ENCODE measurements around the gene OPCML. TPM values are rescaled to one million over a fixed set of nuclear protein-coding genes. Genes with fewer than 3 reads are reported as not detected.

The OPCML gene
- total RNA-seq, 2 donors from 2014 or later, result under 0.01 TPM; not detected in 1

- no peaks in the 10 kb centered on the region for H3K27me3 ChIP-seq
- H3K9me3 ChIP-seq, result no peaks in the 10 kb centered on the region
- no peaks in the 10 kb centered on the region for H3K36me3 ChIP-seq (replicated peaks in 1 of 2; ENCODE audit: insufficient read depth in 1 of 2, low read depth in 2 of 2)
- no peak overlapping the region for H3K4me3 ChIP-seq
- no peak overlapping the region for H3K27ac ChIP-seq
- 49 to 58% methylated on average over 3 of the region's 3 CpGs for WGBS, 2 donors
- no peak for TF ChIP-seq CTCF (IDR thresholded peaks at IDR 0.05)
- TF ChIP-seq POLR2A (IDR thresholded peaks at IDR 0.05), result no peak
- intact Hi-C loops (cut with DNase I), result no loop called here
- H3K4me1 ChIP-seq, result no peaks in the 10 kb centered on the region
- no peak for DNase-seq
- ATAC-seq, result no peak
Measured at GRCh38 chr11:133381761-133382130, 150.6 kb downstream of the OPCML start.

- WGBS, 2 donors, result 37 to 41% methylated on average over 8 of the region's 8 CpGs
- Histone ChIP-seq H3K27ac (no peak overlapping the region), H3K27me3 (no peaks in the 10 kb centered on the region), H3K9me3 (no peaks in the 10 kb centered on the region), H3K36me3 (replicated peaks in 1 of 2; ENCODE audit: insufficient read depth in 1 of 2, low read depth in 2 of 2) (no peaks in the 10 kb centered on the region), H3K4me1 (no peaks in the 10 kb centered on the region), H3K4me3 (no peak overlapping the region)
- ATAC-seq (no peak), DNase-seq (no peak)
- intact Hi-C loops (cut with DNase I), result no loop called here
- TF ChIP-seq POLR2A (IDR thresholded peaks at IDR 0.05), result no peak
- no peak for TF ChIP-seq CTCF (IDR thresholded peaks at IDR 0.05)
Measured at GRCh38 chr11:133366147-133366546, 166.2 kb downstream of the OPCML start.

GRCh38 chr11:133362916-133363315, 169.4 kb downstream of the OPCML start:
- ATAC-seq, result no peak
- TF ChIP-seq CTCF (IDR thresholded peaks at IDR 0.05) (no peak), POLR2A (IDR thresholded peaks at IDR 0.05) (no peak)
- 78 to 79% methylated on average over 15 of the region's 15 CpGs for WGBS, 2 donors
- Histone ChIP-seq H3K36me3 (replicated peaks in 1 of 2; ENCODE audit: insufficient read depth in 1 of 2, low read depth in 2 of 2) (no peaks in the 10 kb centered on the region), H3K4me1 (no peaks in the 10 kb centered on the region), H3K27ac (no peak overlapping the region), H3K27me3 (no peaks in the 10 kb centered on the region), H3K4me3 (no peak overlapping the region), H3K9me3 (no peaks in the 10 kb centered on the region)
- DNase-seq, result no peak
- intact Hi-C loops (cut with DNase I), result no loop called here

GRCh38 chr11:133362156-133362555, 170.1 kb downstream of the OPCML start:
- TF ChIP-seq CTCF (IDR thresholded peaks at IDR 0.05) (no peak), POLR2A (IDR thresholded peaks at IDR 0.05) (no peak)
- ATAC-seq (no peak), DNase-seq (no peak)
- Histone ChIP-seq H3K9me3 (no peaks in the 10 kb centered on the region), H3K27ac (no peak overlapping the region), H3K4me3 (no peak overlapping the region), H3K27me3 (no peaks in the 10 kb centered on the region), H3K4me1 (no peaks in the 10 kb centered on the region), H3K36me3 (replicated peaks in 1 of 2; ENCODE audit: insufficient read depth in 1 of 2, low read depth in 2 of 2) (no peaks in the 10 kb centered on the region)
- WGBS, 2 donors, result 73 to 79% methylated on average over 15 of the region's 15 CpGs
- intact Hi-C loops (cut with DNase I), result no loop called here

GRCh38 chr11:133361689-133361994, 170.7 kb downstream of the OPCML start:
- Histone ChIP-seq H3K4me1 (no peaks in the 10 kb centered on the region), H3K27me3 (no peaks in the 10 kb centered on the region), H3K36me3 (replicated peaks in 1 of 2; ENCODE audit: insufficient read depth in 1 of 2, low read depth in 2 of 2) (no peaks in the 10 kb centered on the region), H3K9me3 (no peaks in the 10 kb centered on the region), H3K4me3 (no peak overlapping the region), H3K27ac (no peak overlapping the region)
- WGBS, 2 donors, result 89 to 92% methylated on average over 10 to 20 of the region's 21 CpGs
- no peak for TF ChIP-seq CTCF (IDR thresholded peaks at IDR 0.05)
- TF ChIP-seq POLR2A (IDR thresholded peaks at IDR 0.05), result no peak
- intact Hi-C loops (cut with DNase I), result no loop called here
- no peak for ATAC-seq
- DNase-seq, result no peak
